Hematopoietic multipotent progenitor cell treated with erythropoietin and hydrocortisone succinate and interleukin-3 and kit ligand, for 17 days (in vitro differentiated cells): ENCODE results near the gene PRSS35.
"Not testable (repeated sequence)": the region's sequence is repeated elsewhere in the genome, so short reads cannot be mapped to it uniquely, and the experiment has no call there.

Experiments used
- DNase-seq: peaks from one replicate; pipeline ENCODE4 v3.0.0-alpha.2; 2015; ENCODE audit warnings: low spot score

PRSS35 gene, protein sequence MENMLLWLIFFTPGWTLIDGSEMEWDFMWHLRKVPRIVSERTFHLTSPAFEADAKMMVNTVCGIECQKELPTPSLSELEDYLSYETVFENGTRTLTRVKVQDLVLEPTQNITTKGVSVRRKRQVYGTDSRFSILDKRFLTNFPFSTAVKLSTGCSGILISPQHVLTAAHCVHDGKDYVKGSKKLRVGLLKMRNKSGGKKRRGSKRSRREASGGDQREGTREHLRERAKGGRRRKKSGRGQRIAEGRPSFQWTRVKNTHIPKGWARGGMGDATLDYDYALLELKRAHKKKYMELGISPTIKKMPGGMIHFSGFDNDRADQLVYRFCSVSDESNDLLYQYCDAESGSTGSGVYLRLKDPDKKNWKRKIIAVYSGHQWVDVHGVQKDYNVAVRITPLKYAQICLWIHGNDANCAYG

DNA sequence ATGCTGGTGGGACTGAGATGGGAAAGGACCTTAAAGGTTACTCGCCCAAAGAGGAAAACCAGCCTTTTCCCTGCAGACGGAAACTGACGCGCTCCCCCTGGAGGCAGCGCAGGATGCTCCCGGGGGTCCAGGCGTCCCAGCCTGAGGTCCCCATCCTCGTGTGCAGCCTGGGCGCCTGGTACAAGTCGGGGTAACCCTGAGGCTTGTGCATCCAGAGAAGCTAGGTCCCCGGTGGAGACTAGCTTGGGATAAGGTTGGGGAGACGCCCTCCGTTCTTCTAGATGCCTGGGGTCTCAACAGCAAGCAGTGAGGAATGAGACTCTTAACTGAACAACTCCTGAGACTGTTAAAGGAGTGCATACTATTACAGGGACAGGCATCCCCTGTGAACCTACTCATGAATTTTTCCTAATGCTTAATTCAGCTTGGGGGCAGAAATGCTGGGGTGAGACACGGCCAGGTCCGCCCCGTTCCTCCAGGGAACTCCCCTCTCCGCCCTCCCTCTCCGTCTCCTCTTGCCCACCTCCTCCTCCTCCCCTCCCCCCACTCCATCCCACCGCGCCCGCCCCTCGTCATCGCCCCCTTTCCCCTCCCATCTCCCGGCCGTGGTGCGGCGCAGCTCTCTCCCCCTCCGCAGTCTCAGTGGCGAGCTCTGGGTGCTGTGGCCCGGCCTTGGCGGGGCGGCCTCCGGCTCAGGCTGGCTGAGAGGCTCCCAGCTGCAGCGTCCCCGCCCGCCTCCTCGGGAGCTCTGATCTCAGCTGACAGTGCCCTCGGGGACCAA, at the start of gene PRSS35:
PRSS35 (plus strand) TSS at position 634 of the 781 bp plus-strand sequence. CDS start 10,908 bp downstream, outside the sequence.
- no peak for DNase-seq

DNA sequence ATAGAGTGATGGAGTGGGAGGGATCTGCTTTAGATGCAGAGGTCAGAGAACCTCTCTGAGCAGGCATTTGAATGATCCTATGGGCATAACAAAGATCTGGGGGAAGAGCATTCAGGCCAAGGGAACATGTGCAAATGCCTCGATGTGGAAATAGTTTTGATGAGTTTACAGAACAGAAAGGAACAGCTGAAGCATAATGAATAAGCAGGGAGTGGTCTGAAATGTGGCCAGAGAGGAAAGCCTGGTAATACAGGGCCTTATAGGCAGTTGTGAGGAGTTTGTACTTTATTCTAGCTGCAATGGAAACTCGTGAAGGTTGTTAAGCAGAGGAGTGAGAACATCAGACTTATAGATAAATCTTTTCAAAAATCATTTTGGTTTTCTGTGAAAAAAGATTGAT, 48.4 kb upstream of the PRSS35 start:
- DNase-seq, result no peak

DNA sequence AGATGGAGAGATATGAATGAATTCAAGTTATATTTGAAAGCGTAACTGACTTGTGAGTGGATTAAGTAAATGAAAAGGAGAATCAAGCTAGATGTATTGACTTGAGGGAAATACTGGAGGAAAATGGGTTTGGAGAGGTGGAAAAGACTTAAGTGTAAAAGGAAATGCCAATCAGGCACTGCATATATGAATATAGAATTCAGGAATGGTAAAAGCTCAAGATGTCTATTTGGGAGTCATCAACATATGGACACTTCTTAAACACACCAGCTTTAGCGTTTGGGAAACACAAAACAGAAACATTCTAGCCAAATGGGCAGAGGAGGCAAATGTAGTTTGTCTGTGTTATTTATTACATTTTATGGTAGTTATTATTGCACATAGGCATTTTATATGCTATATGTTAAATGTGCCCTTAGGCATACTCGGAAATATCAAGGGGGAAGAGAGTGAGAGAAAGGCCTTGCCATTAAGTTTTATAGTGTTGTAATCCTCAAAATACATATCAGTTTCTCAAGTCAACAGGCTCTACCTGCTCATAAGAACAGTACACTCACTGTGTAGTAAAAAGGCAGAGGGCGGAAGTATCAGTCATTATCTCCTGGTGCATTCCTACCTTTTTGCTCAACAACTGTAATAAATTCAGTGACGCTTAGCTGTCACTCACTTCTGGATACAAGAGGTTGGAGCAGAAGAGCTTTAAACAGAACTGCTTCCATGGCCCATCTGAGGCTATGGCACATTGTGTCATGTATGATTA, 47.8 kb upstream of the PRSS35 start:
- no peak for DNase-seq

DNA sequence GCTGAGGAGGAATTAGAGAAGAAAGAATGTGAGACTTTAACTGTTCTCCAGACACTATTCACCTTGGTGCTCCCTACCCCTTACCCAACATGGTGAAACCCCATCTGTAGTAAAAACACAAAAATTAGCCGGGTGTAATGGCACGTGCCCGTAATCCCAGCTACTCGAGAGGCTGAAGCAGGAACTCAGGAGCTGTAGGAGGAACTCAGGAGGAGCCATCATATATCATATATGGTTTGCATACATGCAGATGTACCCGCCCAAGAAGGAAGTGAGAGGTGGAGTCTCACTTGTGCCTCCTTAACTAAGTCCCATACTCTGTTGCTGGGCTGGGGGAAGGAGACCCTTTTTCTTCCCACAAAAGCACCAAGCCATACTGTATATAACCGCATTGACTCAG, 46.0 kb upstream of the PRSS35 start:
- no peak for DNase-seq

DNA sequence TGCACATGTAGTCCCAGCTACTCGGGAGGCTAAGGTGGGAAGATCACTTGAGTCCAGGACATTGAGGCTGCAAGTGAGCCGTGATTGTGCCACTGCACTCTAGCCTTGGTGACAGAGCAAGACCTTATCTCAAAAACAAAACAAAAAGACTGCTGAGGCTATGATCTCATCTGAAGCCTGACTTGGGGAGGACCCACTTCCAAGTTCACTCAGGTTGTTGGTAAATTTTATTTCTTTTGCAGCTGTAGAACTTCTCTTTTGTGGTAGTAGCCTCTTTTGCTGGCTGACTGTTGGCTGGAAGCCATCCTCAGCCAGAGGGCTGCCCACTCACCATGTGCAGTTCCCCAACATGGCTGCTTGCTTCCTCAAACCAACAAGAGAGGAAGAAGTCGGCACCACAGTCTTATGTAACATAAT, 44.7 kb upstream of the PRSS35 start:
- no peak for DNase-seq

DNA sequence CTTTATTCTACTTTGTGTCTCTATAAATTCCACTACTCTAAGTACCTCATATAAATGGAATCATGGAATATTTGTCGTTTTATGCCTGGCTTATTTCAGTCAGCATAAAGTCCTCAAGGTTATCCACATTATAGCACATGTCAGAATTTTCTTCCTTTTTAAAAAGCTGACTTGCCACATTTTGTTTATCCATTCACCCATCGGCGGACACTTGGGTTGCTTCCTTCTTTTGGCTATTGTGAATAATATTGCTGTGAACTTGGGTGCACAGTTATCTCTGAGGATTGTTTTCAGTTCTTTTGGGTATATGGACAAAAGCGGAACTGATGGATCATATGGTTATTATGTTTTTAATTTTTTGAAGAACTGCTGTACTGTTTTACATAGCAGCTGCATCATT, 42.3 kb upstream of the PRSS35 start:
- no peak for DNase-seq

DNA sequence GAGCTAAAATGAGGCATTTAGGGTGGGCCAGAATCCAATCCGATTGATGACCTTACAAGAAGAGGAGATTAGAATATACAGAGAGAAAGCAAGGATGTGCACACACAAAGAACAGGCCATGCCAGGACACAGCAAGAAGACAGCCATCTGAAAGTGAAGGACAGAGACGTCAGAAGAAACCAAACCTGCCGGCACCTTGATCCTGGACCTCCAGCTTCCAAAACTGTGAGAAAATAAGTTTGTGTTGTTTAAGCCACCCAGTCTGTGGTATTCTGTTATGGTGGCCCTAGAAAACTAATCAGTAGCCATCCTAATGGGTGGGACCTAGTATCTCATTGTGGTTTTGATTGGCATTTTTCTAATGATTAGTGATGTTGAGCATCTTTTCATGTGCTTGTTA, 41.7 kb upstream of the PRSS35 start:
- DNase-seq, result no peak

DNA sequence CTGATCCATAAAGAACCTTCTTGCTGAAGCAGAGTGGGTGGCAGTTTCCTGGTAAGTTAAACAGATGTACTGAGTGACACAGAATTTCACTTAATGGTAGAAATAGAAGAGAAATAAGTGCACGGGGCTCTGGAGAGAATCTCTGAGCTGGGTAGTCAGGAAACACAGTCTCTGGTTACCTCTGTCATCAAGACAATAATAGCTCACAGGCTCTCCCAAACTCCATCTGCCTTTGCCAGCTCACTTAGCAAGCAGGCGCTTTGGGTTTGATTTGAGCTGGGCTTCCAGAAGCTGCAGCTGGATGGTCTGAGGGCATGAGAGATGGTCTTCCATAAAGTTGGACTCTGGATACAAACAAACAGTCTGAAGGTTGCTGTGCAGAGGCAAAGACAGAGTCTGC, 39.6 kb upstream of the PRSS35 start:
- DNase-seq, result no peak

DNA sequence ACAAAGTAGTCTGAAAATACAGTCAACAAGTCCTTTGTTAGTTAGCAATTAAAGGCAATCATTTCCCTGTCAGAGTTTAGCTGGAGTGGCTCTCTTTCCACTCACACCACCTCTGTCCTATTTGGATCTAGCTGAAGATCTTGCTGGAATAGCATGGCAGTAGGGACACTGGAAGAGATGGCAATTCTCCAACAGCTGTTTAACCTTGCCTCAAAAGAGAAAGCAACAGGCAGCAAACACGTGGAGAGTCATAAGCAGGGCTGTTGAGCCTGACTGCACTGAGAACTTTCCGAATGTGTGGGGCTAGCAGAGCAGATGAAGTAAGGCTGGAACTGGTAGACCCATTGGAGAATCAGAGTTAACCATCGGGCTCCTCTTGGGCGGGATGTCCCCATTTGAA, 38.0 kb upstream of the PRSS35 start:
- no peak for DNase-seq

DNA sequence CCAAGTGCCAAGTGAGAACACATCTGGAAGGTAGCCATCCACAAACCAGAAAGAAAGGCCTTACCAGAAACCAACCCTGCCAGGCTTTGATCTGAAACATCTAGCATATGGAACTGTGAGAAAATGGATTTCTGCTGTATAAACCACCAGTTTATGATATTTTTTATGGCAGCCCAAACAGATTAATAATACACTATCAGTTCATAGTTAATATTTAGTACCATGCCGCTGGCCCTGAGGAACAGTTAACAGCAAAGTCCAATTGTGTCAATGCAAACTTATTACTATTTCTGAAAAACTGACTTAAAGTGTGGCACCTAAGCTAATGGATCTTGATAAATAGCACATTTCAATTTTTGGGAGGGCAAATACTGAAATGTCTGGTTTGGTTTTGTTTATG, 35.4 kb upstream of the PRSS35 start:
- no peak for DNase-seq

DNA sequence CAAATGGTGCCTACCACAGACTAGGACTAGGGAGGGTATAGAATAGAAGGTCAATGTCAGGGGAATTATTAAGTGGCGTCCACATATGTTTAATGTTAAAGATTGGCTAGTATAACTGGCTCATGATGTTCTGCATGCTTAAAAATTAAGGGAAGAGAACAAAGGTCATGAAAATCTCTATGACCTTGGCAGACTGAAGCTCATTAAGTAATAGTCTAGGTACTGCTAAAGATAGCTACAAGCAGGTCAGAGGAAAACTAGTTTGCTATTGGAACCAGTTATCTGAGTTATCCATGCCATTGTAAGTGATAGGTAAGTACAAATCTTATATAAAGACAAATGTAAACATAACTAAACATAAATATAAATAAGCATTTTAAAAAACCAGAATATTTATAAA, 32.9 kb upstream of the PRSS35 start:
- no peak for DNase-seq

DNA sequence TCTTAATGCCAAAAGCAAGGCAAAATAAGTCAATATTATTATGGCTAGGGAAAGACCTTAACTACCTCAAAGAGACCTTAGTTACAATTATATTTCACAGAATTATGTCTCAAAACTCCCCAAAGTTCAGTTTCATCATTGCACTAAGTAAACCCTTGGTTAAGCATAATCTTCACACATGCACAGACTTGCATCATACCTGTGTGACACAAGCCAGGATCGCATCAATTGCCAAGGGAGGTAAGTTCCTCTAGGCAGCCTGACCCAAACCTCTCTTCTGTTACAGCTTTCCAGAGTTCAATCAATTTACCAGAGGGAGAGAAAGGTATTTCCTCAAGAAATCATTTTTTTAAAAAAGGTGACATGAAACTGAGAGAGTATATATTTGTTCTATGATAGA, 31.9 kb upstream of the PRSS35 start:
- DNase-seq, result no peak

DNA sequence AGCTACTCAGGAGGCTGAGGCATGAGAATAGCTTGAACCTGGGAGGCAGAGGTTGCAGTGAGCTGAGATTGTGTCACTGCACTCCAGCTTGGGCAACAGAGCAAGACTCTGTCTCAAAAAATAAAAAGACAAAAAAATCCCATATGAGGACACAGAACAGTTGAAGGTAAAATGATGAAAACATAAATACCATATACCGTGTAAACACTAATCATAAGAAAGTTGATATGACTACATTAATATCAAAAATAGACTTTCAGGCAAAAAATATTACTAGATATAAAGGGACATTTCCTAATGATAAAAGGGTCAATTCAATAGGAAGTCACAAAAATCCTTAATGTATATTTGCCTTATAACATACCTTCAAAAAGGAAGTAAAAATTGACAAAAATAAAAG, 30.4 kb upstream of the PRSS35 start:
- not testable (repeated sequence) for DNase-seq

DNA sequence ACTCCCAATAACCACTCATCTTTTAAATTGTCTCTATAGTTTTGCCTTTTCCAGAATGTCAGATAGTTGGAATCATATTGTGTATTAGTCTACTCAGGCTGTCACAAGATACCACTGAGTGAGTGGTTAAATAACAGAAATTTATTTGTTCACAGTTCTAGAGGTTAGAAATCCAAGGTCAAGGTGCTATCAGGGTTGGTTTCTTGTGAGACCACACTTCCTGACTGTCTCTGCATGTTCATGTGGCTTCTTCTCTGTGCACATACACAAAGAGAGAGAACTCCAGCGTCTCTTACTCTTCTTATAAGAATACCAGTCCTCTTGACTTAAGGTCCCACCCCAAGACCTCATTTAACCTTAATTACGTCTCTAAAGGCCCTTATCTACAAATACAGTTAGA, 23.9 kb upstream of the PRSS35 start:
- DNase-seq, result no peak

DNA sequence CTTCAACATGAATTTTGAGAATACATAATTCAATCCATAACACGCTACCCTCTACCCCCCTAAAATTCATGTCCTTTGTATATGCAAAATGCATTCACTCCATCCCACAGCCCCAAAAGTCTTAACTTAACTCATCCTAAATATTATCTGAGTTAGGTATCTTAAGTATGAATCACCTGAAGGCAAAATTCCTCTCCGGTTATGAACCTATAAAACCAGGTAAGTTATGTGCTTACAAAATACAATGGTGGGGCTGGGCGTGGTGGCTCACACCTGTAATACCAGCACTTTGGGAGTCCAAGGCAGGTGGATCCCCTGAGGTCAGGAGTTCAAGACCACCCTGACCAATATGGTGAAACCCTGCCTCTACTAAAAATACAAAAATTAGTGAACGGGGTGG, 23.5 kb upstream of the PRSS35 start:
- no peak for DNase-seq

DNA sequence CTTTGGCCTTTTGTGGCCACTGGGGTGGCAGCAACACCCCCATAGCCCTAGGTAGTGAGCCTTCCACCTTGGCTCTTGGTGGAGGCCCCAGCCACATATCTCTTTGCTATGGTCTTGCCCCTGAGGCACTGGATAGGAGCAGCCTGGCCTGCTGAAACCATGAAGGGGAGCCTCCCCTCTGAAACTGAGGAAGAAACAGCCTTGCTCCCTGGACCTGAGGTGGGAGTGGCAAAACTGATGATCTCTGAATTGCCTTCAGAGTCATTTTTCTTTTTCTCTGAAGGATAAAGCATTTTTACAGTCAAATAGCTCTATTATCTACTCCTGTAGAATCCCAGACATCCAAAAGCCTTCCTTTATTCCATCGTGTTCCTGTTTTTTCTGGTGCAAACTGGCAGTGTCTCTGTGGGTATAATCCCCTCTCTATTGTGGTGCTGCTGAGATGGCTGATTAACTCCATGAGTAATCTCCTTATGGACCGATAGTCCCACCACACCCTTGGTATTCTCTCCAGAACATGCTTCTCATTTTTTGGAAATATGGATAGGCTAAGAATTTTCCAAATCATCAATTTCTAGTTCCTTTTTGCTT, 22.0 kb upstream of the PRSS35 start:
- no peak for DNase-seq

DNA sequence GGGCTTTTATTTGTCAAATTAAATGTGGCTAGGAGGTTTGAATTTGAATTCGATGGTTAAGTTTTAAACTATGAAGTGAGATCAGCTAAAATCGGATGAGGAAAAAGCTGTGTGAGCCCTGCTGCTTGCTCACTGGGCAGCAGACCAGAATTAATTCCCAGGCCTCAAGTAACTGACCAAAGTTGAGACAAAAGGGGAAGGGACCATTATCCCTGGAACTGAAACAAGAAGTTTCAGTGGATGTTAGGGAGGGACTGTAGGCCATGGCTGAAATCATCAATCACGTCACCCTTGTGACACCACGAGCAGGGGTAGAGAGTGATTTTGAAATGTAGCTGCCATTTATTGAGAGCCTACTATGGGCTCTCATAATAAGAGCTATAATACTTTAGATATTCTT, 7.0 kb upstream of the PRSS35 start:
- no peak for DNase-seq

DNA sequence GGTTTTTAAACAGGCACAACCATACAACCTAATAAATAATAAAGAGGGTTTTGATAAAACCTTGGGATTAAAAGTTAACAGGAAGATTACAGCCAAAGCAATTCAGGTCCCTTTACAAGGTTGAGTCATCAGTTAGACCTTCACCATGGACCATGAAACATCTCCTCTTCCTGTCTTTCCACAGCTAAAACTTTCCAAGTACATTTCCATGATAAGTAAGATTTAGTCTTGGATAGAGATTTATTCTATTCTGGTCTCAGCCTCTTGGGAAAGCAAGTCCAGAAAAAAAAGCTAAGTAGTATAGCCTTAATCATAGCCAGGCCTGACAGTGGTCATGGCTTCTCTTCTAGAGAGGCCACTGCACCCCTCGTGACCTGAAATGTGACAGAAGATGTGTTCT, 2.9 kb upstream of the PRSS35 start:
- DNase-seq, result no peak

DNA sequence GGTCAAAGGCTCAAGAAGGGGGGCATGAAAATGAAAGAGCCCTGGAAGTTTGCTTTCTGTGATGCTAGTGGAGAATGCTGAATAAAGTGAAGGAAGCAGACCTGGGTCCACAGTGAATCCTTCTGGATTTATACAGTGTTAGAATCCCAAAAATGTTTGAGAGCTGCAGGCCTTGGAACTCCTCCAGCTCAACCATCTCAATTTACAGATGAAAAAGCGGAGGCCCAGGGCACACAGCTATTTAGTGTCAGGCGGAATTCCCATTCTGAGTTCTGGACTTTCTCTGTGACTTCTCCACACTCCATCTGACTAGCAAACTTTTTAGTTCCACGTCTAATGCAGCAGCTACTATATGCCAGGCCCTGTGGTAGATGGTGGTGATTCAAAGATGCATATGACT, 1.5 kb upstream of the PRSS35 start:
- DNase-seq, result no peak

DNA sequence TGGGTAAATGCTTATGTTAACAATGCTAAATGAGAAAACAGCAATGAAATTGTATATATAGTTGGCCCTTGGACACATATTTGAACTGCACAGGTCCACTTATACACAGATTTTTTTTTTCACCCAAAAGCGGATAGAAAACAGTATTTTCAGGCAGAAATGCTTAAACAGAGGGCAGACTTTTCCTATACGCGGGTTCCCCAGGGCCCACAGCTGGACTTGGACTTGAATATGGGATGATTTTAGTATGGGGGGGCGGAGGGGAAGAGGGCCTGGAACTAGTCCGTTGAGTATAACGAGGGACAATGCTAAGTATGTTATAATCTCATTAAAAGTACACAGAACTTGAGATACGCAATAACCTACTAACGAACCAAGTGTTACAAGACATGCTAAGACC, 1.1 kb upstream of the PRSS35 start:
- DNase-seq, result no peak

DNA sequence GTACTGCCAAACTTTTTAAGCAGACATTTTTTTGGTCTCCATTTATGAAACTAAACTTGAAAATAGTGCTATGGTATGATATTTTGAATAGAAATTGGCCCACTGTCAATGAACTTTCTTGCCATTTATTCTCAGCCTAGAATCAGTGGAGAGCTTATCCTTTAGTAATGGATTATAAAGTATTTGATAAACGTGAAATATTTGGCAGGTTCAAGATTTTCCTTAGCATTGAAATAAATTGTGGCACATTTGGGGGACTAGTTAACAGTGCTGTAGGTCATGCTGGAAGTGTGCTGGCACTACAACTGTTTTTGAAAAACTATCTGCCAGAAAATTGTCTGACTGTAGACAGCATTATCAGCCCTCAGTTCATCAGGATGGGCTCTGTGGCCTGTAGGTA, 2.1 kb downstream of the PRSS35 start:
- no peak for DNase-seq

DNA sequence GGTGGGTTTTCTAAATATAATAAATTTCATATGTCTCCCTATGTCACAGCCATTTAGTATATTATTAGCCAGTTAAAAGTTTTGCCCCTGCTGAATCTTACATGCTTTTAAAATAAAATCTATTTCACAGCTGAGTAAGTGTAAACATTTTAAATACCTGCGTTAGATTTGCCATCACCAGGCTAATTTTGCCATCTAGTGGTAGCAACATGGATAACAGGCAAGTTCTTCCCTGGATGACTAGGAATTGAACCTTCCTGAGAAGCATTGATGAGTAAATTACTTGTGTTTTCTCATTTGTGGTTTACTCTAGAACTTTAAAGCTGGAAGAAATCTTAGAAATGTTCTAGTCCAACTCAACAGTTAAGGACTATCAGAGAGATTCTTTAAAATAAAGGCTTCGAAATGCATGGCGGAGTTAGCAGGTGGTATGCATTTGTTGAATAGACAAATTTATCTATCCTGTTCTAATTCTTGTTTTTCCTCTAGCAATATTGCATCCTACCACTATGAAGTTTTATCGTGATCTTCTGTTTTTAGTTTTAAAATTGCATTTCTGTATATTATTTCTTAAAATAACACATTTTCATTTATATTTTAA, 2.6 kb downstream of the PRSS35 start:
- peak; percentile 32 for DNase-seq
